H1 (cell line): ENCODE measurements around the gene IFT122. TPM values are rescaled to one million over a fixed set of nuclear protein-coding genes. Genes with fewer than 3 reads are reported as not detected.

Experiments
- CHD1 ChIP-seq: IDR thresholded peaks from 2 replicates; pipeline ENCODE4 v1.6.1; 2012; ENCODE audit warnings: low read depth, low read length, improper control_type of control experiment
- polyA plus RNA-seq, 7 experiments: library from polyadenylated mRNA; depleted of rRNA in 3 of 7; stranded (reverse) in 5 of 7; unstranded in 2 of 7; fragments of >200 nt in 5 of 7; fragments of 200-250 nt in 2 of 7; gene quantifications; 1 replicate in 5 of 7; 2 replicates in 1 of 7; 4 replicates in 1 of 7; pipeline versions ENCODE4 v1.2.1 to v1.2.3, GENCODE V29; 2011 to 2013; ENCODE audit warnings: missing spikeins in 2 of 7, mixed read lengths in 2 of 7
- total RNA-seq: library from RNA; stranded (reverse); fragmentation: NEBNext Ultra II Directional; extraction: Animal tissue kit (Norgen Biotek cat#: 25700); gene quantifications from 2 replicates; pipeline ENCODE4 v1.2.1, GENCODE V29; 2021

The IFT122 gene
- total and polyA plus RNA-seq, 2 of the 8 experiments (the other 6 are each of a cell fraction or from before 2014, with no cell fraction given), result 23.7 to 25.1 TPM

DNA sequence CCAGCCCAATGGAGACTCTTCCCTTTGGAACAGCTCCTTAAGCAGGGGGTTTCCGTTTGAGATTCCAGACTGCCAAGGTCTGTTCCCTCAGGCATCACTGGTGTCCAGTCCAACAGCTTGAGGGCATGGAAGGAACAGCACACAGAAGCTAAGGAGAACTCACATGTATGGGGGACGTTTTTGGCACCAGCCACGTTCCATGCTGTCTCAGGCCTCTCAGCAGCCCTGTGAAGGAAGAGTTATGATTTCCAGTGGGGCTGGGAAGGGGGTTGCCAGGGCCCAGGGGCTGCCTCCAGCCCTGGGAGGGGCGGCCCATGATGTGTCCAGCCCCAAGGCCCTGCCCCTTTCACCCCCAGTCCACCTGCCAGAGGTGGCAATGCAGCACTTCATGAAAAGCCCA, 80.9 kb downstream of the IFT122 start (continued):
- no peak for TF ChIP-seq CHD1
- TF ChIP-seq, all 59 proteins: peak for 0
